SK-MEL-5 (cell line): ENCODE measurements around the gene CASP12. TPM values are rescaled to one million over a fixed set of nuclear protein-coding genes. Genes with fewer than 3 reads are reported as not detected.
"Not testable (repeated sequence)": the region's sequence is repeated elsewhere in the genome, so short reads cannot be mapped to it uniquely, and the experiment has no call there.

ENCODE experiments used
- DNase-seq: peaks from one replicate; pipeline ENCODE4 v3.0.0-alpha.2; 2016; ENCODE audit warnings: low read depth, low spot score
- in situ Hi-C: cut with HindIII; loops from 2 replicates; pipeline ENCODE4 v1.10.0; 2016; ENCODE audit warnings: low sequenced_read_pairs, high pct_unique_total_duplicates, low pct_unique_long_range_greater_than_20kb
- polyA plus RNA-seq, 2 experiments: library from polyadenylated mRNA; depleted of rRNA; stranded (reverse); fragments of >200 nt; gene quantifications; 2 replicates each; pipeline ENCODE4 v1.2.3, GENCODE V29; 2015
- total RNA-seq: library from RNA; depleted of rRNA; stranded (reverse); fragments of >200 nt; shearing (Covaris generic); gene quantifications from 2 replicates; pipeline ENCODE4 v1.2.3, GENCODE V29; 2014; rRNA removed

The CASP12 gene
- not detected in 2 replicates for total RNA-seq
- polyA plus RNA-seq (2015; cell fraction: cytosol; rRNA removed), result not detected in 2 replicates
- polyA plus RNA-seq (2015; cell fraction: nucleus; rRNA removed), result not detected in 2 replicates

DNA sequence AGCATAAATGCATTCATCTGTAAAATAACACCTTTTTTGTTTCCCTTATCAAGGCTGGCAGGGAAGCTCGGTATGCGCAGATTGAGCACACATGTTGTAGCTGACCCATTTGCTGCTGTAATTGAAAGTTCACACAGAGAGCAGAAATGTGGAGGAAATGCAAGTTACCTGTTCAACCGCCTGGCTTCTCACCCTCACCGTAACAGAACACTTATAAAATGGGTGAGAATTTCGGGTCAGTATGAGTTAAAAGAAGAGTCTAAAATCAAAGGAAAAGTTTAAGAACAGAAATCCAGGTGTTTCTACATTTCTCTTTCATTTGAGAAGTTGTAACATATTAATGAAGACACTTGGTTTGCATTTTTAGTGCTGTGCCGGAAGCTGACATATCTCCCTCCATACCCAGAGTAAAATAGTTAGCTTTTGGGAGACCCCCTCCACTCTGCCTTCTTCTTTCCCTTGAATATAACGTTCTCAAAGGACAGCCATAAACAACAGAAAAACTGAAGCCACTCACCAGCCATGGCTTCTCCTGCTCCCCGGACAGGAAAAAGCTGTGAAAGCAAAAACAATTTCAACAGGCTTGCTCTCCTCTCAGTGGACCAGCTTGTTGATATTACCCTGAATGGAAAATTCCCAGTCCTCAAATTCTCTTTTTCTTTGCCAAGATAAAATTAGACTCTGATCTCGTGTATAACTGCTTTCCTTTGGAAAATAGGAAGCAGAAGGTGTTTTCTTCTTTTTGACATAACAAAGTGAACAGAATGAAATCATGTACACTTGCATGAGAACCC, at the start of gene CASP12:
Gene CASP12, minus strand, starts transcription at position 570 of the 794 bp plus-strand sequence.
- in situ Hi-C loops, result no loop called here
- DNase-seq, result no peak

GRCh38 chr11:104946907-104947306, 48.6 kb upstream of the CASP12 start:
- DNase-seq, result peak; percentile 70
- in situ Hi-C loops, result no loop called here

- in situ Hi-C loops, result no loop called here
- no peak for DNase-seq
These were observed 45.8 kb upstream of the CASP12 start for GRCh38 chr11:104944076-104944475.

GRCh38 chr11:104943561-104943960, 45.3 kb upstream of the CASP12 start:
- in situ Hi-C loops, result no loop called here
- DNase-seq, result no peak

GRCh38 chr11:104934594-104934993, 36.3 kb upstream of the CASP12 start:
- in situ Hi-C loops, result no loop called here
- no peak for DNase-seq

- in situ Hi-C loops, DNase-seq: not testable (repeated sequence)
These were observed 35.8 kb upstream of the CASP12 start for GRCh38 chr11:104934073-104934472.

DNA sequence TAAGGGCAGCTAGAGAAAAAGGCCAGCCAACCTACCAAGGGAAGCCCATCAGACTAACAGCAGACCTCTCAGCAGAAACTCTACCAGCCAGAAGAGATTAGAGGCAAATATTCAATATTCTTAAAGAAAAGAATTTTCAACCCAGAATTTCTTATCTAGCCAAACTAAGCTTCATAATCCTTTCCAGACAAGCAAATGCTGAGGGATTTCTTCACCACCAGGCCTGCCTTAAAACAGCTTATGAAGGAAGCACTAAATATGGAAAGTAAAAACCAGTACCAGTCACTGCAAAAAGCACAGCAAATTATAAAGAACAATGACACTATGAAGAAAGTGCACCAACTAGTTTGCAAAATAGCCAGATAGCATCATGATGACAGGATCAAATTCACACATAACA, 30.6 kb upstream of the CASP12 start:
- no peak for DNase-seq
- in situ Hi-C loops, result no loop called here

DNA sequence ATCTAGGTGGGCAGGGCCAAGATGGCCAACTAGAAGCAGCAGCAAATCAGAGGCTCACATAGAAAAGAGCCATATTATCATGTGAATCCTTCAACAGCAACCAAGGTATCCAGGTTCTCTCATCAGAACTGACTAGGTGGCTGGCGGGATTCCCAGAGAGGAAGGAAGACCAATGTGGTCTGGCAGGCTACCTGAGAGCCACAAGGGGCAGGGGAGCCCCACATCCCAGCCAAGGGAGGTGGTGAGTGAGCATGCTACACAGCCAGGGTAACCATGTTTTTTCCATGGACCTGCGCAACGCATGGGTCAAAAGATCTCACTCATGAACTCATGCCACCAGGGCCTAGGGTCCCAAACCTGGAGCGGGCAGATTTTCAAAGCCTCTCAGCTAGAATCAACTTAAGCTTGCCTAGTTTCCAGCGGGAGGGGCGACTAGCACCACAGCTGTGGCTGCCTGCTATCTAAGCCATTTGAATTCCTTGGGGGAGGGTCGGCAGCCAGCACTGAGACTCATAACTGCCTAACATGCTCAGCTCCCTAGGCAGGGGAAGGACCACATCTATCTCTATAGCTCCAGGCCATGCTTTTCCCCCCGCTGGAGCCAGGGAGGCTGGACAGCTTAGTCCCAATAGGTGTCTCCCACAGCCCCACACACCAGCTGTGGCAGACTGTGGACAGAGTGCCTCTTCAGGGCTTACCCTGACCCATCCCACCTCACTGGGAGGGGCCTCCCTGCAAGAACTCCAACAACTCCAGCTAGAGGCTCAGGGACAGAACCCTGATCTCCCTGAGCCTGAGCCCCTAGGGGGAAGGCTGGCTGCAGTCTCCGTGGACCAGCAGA, 28.7 kb upstream of the CASP12 start:
- in situ Hi-C loops, result no loop called here

DNA sequence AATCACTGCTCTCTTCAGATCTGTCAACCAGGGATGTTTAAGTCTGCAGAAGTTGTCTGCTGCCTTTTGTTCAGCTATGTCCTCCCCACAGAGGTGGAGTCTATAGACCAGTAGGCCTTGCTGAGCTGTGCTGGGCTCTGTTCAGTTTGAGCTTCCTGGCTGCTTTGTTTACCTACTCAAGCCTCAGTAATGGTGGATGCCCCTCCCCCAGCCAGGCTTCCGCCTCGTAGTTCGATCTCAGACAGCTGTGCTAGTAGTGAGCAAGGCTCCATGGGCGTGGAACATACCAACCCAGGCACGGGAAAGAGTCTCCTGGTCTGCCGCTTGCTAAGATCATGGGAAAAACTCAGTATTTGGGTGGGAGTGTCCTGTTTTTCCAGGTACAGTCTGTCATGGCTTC, 27.6 kb upstream of the CASP12 start:
- in situ Hi-C loops, result no loop called here
- DNase-seq, result no peak

More for the DNA sequence above, 28.7 kb upstream of the CASP12 start:
- DNase-seq, result no peak

GRCh38 chr11:104918113-104918824, 20.0 kb upstream of the CASP12 start:
- in situ Hi-C loops, result no loop called here

DNA sequence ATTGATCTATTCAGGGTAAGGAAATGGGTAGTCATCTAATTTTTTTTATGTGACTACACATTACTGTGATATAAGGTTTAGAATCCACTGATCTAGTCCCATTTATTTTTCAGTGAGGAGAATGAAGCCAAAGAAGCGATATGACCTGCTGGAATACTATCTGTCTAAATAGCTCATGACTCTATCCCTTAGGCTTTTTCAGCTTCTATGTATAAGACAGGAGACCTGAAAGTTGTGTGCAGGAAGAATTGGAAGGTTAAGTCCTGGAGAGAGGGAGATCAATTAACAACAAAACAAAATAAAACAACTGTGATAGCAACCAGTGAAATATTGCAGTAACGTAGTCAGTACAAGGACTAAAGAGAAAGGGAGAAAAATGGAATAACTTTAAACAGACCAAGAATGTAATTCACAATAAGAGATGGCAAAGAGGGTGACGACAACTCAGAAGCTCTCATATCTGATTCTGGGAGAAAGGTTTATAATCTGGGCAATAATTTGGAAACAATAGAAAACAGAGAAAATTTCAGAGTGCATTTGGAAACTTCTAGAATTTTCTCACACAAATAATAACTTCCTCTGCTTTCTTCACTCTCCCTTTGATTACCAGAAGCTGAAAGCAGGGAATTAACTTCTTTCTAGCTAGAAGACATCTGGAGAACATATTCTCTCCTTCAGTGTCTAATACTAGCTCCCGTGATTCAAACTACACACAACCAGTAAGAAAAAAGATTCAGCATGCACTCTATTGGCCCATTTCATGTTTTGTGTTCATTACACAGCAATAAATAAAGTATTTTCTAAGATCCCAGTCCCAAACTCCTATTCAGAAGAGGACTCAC, 19.2 kb upstream of the CASP12 start:
- DNase-seq, result no peak
- in situ Hi-C loops, result no loop called here

More at GRCh38 chr11:104918113-104918824, 20.0 kb upstream of the CASP12 start:
- DNase-seq, result no peak

- DNase-seq, result no peak
- in situ Hi-C loops, result no loop called here
These were observed 18.2 kb upstream of the CASP12 start for GRCh38 chr11:104916442-104916841.

- in situ Hi-C loops, result no loop called here
- DNase-seq, result no peak
These were observed 13.8 kb upstream of the CASP12 start for GRCh38 chr11:104912102-104912501.

GRCh38 chr11:104908186-104908531, 9.9 kb upstream of the CASP12 start:
- no peak for DNase-seq
- in situ Hi-C loops, result no loop called here

DNA sequence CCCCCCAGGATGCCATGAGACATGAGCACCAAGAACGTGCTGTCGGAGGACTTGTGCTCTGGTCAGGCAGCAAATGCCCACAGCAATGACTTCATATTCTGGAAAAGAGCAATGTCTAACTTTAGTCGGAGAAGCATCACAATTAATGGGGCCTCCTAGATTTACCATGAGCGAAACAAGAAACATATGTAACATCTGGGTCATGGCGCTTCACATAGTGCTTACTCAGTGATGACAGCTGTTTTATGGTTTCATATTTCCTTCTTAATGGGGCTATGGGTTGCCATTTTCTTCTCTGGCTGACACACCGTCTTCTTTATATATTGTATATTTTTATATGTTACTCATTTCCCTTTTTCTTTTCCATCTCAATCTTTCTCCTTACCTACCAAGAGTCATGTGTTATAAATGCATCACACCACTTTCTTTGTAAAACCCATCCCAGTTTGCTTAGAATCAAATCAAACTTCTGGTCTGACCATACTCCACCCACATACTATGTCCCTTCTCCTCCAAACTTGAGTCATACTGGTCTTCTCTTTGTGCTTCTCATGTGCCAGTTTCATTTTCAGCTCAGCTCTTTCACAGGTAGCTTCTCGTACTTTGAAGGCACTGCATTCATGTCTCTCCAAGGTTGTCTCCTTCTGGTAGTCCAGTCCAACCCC, 9.4 kb upstream of the CASP12 start:
- DNase-seq, result no peak
- in situ Hi-C loops, result no loop called here

DNA sequence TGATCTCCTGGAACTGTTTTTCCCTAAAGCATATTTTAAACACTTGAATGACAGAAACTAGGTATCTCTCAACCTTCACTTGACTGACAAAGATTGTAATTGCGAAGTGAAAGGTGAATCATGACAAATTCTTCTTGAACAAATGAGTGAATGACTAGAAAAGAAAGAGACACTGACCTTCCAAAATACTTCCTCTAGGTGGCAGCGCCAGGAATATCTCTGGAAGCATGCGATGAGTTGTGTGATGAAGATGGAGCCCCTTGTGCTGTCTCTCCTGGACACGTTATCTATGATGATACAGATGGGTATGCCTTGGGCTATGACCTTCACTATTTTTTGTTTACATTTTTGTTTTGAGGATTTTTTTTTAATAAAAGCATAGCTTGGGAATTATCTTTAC, 7.0 kb upstream of the CASP12 start:
- peak; percentile 7 for DNase-seq
- in situ Hi-C loops, result no loop called here

GRCh38 chr11:104899226-104899625, 966 bp upstream of the CASP12 start:
- no peak for DNase-seq
- in situ Hi-C loops, result no loop called here
